ENCODE measurements around the gene ARHGEF28. TPM values are rescaled to one million over a fixed set of nuclear protein-coding genes. Genes with fewer than 3 reads are reported as not detected.

Gene ARHGEF28
- total RNA-seq, 1 experiment from 2014 or later = 6.1 TPM

GRCh38 chr5:73917891-73918290 lies 291.9 kb downstream of the ARHGEF28 start:
- BruUV-seq (replicated peaks) = no TSS peak
- Histone ChIP-seq H3K9ac (ENCODE audit: low read length) (no peak overlapping the region), H3K79me2 (ENCODE audit: insufficient read depth, low read length) (no peaks in the 10 kb centered on the region), H3K27ac (ENCODE audit: low read depth, low read length) (no peak overlapping the region), H3K9me3 (ENCODE audit: control insufficient read depth in 1 of 2, insufficient read depth in 1 of 2, low read depth in 1 of 2, low read length in 2 of 2) (no peaks in the 10 kb centered on the region), H3K4me1 (ENCODE audit: control insufficient read depth in 1 of 2, insufficient read depth in 2 of 2, low read length in 2 of 2) (no peaks in the 10 kb centered on the region), H3K4me3 (replicated peaks in 1 of 2; ENCODE audit: low read depth in 1 of 2, low read length in 2 of 2) (no peak overlapping the region), H3K4me2 (ENCODE audit: low read length) (no peak overlapping the region), H3K36me3 (ENCODE audit: control insufficient read depth in 1 of 2, insufficient read depth in 2 of 2, low read length in 2 of 2) (no peaks in the 10 kb centered on the region), H2AFZ (ENCODE audit: low read depth, low read length, poor library complexity, severe bottlenecking) (no peak overlapping the region), H4K20me1 (ENCODE audit: insufficient read depth) (no peaks in the 10 kb centered on the region), H3K9me2 (ENCODE audit: insufficient read depth) (no peaks in the 10 kb centered on the region), H3K27me3 (ENCODE audit: insufficient read depth, low read length) (no peaks in the 10 kb centered on the region)
- RAD21 ChIA-PET (ENCODE audit: low non-redundant PET in 1 of 2, low total read pairs in 2 of 2, uncharacterized antibody in 2 of 2, unreplicated experiment in 2 of 2) = no interaction called here
- POLR2A ChIA-PET = interaction anchor here (0.6 kb wide), 1 partner anchor 91 kb away, joined by 3 read pairs; no protein-coding TSS in a partner anchor
- TF ChIP-seq CBX3 (IDR thresholded peaks at IDR 0.05; ENCODE audit: low read depth) (no peak), MAX (IDR thresholded peaks at IDR 0.05) (no peak), POLR2A (IDR thresholded peaks at IDR 0.05; ENCODE audit: borderline replicate concordance, extremely low read depth, insufficient read depth, insufficient read length) (no peak), YY1 (IDR thresholded peaks at IDR 0.05; ENCODE audit: extremely low read depth, insufficient replicate concordance, low read depth, low read length) (no peak), JUND (IDR thresholded peaks at IDR 0.05) (no peak), SRF (IDR thresholded peaks at IDR 0.05; ENCODE audit: low read depth) (no peak), ATF3 (IDR thresholded peaks at IDR 0.05) (no peak), RAD21 (IDR thresholded peaks at IDR 0.05; ENCODE audit: low read depth) (no peak), ZFX (IDR thresholded peaks at IDR 0.05) (no peak), TCF7L2 (IDR thresholded peaks at IDR 0.05; ENCODE audit: borderline replicate concordance, extremely low read depth, insufficient read depth, insufficient read length) (no peak), FOSL1 (IDR thresholded peaks at IDR 0.05; ENCODE audit: low read depth) (no peak), CEBPB (IDR thresholded peaks at IDR 0.05; ENCODE audit: low read depth) (no peak), CTCF (IDR thresholded peaks at IDR 0.05 in 2 of 3, conservative IDR thresholded peaks at IDR 0.05 in 1 of 3; ENCODE audit: borderline replicate concordance in 1 of 3, insufficient read depth in 1 of 3, low read depth in 2 of 3, low read length in 2 of 3) (no peak)
- intact Hi-C loops (cut with micrococcal nuclease) = no loop called here
- no peak for DNase-seq (ENCODE audit: low read depth, low spot score)
- ATAC-seq = no peak
- CTCF ChIA-PET = no interaction called here
